H4 (cell line): ENCODE results near the gene TMEM150A. TPM values are rescaled to one million over a fixed set of nuclear protein-coding genes. Genes with fewer than 3 reads are reported as not detected.
"Not testable (repeated sequence)": the region's sequence is repeated elsewhere in the genome, so short reads cannot be mapped to it uniquely, and the experiment has no call there.

ENCODE experiments used
- DNase-seq: peaks from one replicate; pipeline ENCODE4 v3.0.0-alpha.2; 2015; ENCODE audit warnings: low spot score
- total RNA-seq: library from RNA; depleted of rRNA; stranded (reverse); fragments of >200 nt; shearing (Covaris generic); gene quantifications from 2 replicates; pipeline ENCODE4 v1.2.3, GENCODE V29; 2014; rRNA removed

The TMEM150A gene, protein sequence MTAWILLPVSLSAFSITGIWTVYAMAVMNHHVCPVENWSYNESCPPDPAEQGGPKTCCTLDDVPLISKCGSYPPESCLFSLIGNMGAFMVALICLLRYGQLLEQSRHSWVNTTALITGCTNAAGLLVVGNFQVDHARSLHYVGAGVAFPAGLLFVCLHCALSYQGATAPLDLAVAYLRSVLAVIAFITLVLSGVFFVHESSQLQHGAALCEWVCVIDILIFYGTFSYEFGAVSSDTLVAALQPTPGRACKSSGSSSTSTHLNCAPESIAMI
- total RNA-seq: 10.2 and 11.1 TPM in 2 replicates

GRCh38 chr2:85602476-85603234 is at the start of gene TMEM150A:
TSS of gene TMEM150A (minus strand) at chr2:85602698. CDS start at chr2:85601948, 750 bp downstream.
- DNase-seq: peak; percentile 73

GRCh38 chr2:85652056-85652455 is 49.6 kb upstream of the TMEM150A start:
- DNase-seq: no peak

- no peak for DNase-seq
Measured at GRCh38 chr2:85651097-85651496, 48.6 kb upstream of the TMEM150A start.

DNA sequence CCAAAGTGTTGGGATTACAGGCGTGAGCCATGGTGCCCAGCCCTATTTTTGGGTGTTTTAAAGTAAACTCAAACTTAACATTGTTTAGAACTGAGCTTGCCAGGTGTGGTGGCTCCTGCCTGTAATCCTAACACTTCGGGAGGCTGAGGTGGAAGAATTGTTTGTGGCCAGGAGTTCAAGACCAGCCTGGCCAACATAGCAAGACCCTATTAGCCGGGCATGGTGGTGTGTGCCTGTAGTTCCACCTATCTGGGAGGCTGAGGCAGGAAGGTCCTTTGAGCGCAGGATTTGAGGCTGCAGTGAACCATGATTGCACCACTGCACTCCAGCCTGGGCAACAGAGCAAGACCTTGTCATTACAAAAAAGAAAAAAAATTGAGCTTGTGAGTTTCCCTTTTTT is 48.0 kb upstream of the TMEM150A start:
- no peak for DNase-seq

DNA sequence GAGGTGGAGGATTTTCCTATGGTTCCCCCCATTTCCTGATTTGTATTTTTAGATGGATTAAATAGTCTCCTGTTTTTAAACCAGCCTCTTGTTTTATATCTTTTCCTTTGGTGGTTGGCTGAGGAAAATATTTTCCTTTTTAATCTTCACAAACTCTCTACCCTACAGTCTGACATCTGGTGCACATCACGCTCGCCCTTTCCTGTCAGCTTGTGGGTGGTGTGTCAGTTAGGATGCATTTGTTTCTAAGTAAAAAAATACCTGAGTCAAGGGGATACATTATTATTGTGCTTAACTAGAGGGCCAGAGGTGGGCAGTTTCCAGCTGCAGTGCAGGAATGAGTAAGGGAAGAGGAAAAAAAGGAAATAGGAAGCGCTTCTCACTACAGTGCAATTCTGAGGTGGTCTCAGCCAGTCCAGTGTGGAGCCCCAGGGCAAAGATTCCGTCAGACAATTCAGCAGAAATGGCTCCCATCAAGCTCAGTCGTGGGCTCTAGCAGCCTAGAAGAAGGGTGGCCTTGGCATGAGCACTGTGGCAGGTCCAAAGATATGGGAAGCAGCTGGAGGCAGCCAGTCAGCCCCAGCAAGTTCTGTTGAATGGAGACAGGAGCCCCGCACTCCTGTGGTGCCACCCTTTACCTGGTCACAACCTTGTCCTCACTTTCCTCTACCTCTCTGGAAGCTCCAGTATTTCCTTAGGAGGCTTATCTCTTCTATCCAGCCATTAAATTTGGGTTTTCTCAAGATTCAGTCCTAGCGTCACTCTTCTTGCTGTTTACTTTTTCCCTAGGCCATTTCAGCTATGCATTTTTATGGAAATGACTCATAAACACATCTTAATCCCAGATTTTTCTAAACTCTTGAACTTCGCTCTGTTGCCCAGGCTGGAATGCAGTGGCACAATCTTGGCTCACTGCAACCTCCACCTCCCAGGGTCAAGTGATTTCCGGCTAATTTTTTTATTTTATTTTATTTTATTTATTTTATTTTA is 47.0 kb upstream of the TMEM150A start:
- no peak for DNase-seq

- peak; percentile 30 for DNase-seq
Measured at GRCh38 chr2:85648619-85649018, 46.1 kb upstream of the TMEM150A start.

- no peak for DNase-seq
Measured at GRCh38 chr2:85647823-85648526, 45.5 kb upstream of the TMEM150A start.

- DNase-seq: no peak
Measured at GRCh38 chr2:85646166-85646565, 43.7 kb upstream of the TMEM150A start.

GRCh38 chr2:85644909-85645308 is 42.4 kb upstream of the TMEM150A start:
- no peak for DNase-seq

GRCh38 chr2:85642725-85643124 is 40.2 kb upstream of the TMEM150A start:
- DNase-seq: no peak

GRCh38 chr2:85635636-85636035 is 33.1 kb upstream of the TMEM150A start:
- no peak for DNase-seq

GRCh38 chr2:85635011-85635410 is 32.5 kb upstream of the TMEM150A start:
- DNase-seq: no peak

DNA sequence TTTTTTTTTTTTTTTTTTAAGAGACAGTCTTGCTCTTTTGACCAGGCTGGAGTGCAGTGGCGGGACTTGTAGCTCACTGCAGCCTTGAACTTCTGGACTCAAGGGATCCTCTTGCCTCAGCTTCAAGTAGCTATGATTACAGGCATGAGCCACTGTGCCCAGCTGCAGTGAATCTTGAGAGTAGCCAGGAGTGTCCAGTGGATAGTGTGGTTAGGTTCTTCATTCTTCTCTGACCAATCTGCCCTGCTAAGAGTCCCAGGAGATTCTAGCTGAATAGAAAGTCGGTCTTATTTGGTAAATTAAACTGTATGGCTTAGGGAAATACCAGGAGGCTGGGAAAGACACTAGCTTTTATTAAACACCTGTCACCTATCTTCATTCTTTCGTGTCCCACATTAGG is 28.8 kb upstream of the TMEM150A start:
- DNase-seq: no peak

DNA sequence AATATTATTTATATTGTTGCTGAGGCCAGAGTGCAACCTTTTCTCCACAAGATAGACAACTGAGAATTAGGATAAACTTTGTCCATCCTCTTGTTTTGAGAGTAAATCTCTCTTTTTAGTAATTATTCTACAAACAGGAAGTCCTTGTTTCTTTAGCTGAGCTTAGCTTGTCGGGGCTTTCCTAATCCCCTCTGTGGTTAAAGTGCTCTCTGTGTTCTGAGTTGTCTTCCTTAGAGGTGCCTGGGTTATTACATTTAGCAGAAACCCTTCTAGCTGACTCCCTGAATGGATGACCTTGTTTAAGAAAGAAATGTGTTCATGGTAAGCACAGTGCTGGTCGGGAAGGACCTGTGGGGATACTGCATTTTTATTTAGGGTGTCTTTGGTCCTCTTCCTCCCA is 26.2 kb upstream of the TMEM150A start:
- DNase-seq: no peak

DNA sequence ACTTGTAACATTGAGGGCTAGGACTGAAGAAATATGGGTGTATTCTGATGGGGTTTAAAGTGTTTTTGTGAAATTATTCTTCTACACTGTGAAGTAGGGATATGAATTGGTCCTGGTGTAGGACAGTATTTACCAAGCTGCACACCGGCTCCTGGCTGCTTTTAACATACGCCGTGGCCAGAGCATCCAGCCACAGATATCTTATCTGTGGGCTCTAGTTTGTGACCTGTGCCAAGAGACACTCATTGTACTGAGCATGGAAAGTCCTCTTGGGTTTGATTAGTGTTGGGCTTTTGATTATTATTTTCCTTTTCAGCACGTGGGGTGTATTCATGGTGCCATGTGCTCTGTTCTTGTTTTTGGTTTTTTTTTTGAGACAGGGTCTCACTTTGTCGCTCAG is 21.5 kb upstream of the TMEM150A start:
- no peak for DNase-seq

GRCh38 chr2:85621338-85621737 is 18.8 kb upstream of the TMEM150A start:
- DNase-seq: no peak

- DNase-seq: no peak
Measured at GRCh38 chr2:85619617-85620016, 17.1 kb upstream of the TMEM150A start.

GRCh38 chr2:85617723-85618122 is 15.2 kb upstream of the TMEM150A start:
- DNase-seq: not testable (repeated sequence)

DNA sequence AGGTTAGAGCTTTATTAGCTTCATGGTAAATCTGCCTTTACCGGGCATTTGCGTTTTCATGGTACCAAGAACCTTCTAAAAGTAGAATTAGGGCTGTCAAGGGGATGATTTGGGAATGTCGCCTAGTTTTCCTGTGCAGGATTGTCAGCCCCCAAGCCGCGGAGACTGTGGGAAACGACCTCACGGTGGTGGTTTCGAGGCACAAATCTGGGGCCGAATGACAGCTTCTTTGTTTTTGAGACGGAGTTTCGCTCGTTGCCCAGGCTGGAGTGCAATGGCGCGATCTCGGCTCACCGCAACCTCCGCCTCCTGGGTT is 12.9 kb upstream of the TMEM150A start:
- DNase-seq: no peak

- not testable (repeated sequence) for DNase-seq
Measured at GRCh38 chr2:85614757-85615156, 12.3 kb upstream of the TMEM150A start.

GRCh38 chr2:85613717-85614515 is 11.4 kb upstream of the TMEM150A start:
- no peak for DNase-seq
